HG03457 (cell line): Measurements from ENCODE around the gene MYH11.

ENCODE experiments used
- ATAC-seq: cut with Tn5 transposase; IDR thresholded peaks from one replicate; pipeline ENCODE4 v1.9.1; 2021; ENCODE audit warnings: moderate number of reproducible peaks; ENCODE audit not compliant: unreplicated experiment

Gene MYH11

DNA sequence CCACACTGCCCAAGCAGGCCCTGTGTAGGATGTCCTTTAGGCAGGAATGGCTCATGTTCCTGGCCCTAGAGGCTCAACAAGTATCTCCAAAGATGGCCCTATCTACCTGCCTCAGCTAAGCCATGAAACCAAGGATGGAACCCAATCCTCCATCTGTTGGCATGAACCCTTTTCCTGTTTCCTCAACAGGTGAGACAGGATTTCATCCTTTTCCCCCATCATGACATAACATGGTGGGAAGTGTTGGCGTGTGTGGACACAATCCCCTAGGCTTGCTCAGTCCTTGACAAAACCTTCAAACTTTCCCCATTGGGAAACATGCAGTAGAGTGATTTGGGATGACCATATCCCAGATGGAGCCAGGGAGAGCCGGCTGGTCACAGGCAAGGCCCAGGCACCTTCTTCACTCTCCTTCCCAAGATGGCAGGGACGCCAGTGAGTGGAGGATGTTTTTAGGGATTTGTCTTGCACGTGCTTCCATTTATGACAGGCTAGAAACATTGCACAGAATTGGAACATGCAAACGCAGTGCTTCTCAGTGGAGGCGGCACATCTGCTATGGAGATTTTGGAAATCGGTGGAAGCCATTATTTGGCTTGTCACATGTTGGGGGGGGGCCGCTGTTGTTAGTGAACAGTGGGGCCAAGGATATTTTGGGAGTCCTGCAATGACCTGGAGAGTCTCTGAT lies 77.0 kb downstream of the MYH11 start:
- no peak for ATAC-seq

GRCh38 chr16:15778999-15779614 lies 77.7 kb downstream of the MYH11 start:
- no peak for ATAC-seq

- ATAC-seq: no peak
Observed at GRCh38 chr16:15778204-15778743, 78.6 kb downstream of the MYH11 start.

GRCh38 chr16:15777533-15778203 lies 79.2 kb downstream of the MYH11 start:
- ATAC-seq: no peak

DNA sequence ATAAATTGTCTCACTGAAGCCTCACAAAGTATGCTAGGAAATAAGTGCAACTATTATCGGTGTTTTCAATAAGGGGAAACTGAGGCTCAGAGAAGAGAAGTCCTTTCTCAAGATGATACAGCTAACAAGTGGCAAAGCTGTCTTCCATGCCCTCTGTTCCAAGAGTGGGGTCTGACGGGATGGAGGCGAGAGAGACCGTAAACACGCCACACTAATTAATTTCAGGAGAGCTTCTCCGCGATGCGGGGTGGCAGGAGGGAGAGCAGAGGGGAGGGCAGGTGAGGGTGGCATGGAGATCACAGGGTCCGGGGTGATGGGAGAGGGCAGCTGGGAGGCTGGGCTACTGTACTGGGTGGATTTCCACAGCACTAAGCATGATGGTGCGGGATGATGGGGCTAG lies 80.3 kb downstream of the MYH11 start:
- ATAC-seq: no peak

- no peak for ATAC-seq
Observed at GRCh38 chr16:15775663-15776304, 81.0 kb downstream of the MYH11 start.

- ATAC-seq: no peak
Observed at GRCh38 chr16:15775209-15775608, 81.6 kb downstream of the MYH11 start.

DNA sequence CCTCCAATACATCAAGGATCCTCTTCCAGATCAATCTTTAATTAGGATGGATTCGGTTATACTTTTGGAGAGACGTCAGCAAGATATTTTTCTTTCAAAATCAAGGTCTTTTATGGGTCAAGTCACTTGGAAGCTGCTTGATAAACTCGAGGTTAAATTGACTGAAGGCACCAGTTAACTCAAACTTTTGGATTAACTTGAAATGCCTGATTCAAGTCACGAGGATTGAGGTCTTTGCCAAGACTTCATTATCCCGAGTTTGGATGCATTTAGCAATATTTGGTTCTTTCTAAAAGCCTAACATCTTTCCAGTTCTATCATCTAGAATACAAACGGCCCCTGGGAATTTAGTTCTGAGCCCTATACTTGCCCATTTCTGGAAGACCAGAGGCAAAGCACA lies 82.9 kb downstream of the MYH11 start:
- ATAC-seq: no peak

GRCh38 chr16:15772579-15773293 lies 84.1 kb downstream of the MYH11 start:
- ATAC-seq: no peak

- ATAC-seq: no peak
Observed at GRCh38 chr16:15771694-15772093, 85.1 kb downstream of the MYH11 start.

- ATAC-seq: no peak
Observed at GRCh38 chr16:15770512-15770911, 86.3 kb downstream of the MYH11 start.

DNA sequence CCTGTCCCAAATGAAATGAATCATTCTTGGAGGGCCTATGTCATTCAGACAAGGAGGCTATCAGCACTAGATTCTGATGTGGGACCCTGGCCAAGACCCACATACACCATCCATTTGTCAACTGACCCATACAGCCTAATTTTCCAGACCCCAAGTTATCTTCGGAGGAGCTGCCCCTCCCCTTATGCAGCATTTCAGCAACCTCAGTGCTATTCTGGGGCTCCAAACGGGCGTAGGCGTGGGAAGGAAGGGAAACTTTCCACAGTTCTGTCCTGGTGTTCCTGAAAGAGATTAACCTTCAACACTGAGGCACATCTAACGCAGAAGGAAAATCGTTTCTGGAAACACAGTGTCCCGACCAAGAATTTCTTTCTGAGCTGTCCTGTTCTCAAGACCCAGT lies 86.7 kb downstream of the MYH11 start:
- no peak for ATAC-seq

GRCh38 chr16:15769239-15769638 lies 87.6 kb downstream of the MYH11 start:
- ATAC-seq: no peak

GRCh38 chr16:15768201-15768600 lies 88.6 kb downstream of the MYH11 start:
- ATAC-seq: no peak

GRCh38 chr16:15766918-15767317 lies 89.9 kb downstream of the MYH11 start:
- no peak for ATAC-seq

DNA sequence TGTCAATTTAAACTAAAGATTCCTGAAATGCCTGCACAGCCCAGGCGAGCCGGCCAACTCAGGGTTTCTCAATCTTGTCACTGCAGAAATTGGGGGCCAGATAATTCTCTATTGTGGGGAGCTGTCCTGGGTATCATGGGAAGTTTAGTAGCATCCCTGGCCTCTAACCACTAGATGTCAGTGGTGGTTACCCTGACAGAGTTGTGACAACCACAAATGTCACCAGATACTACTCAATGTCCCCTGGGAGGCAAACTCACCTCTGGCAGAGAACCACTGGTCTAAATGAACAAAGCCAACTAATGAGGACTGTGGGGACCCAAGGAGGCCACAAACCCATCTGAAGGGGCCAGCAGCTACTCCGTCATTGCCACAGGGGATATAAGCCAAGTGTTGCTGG lies 90.9 kb downstream of the MYH11 start:
- no peak for ATAC-seq

GRCh38 chr16:15765116-15765515 lies 91.7 kb downstream of the MYH11 start:
- ATAC-seq: no peak

- ATAC-seq: no peak
Observed at GRCh38 chr16:15764112-15764511, 92.7 kb downstream of the MYH11 start.

GRCh38 chr16:15760129-15760528 lies 96.7 kb downstream of the MYH11 start:
- ATAC-seq: no peak

- no peak for ATAC-seq
Observed at GRCh38 chr16:15759070-15759469, 97.8 kb downstream of the MYH11 start.
